GM19043 (cell line): ENCODE measurements around the gene ACP5.
"Not testable (repeated sequence)": the region's sequence is repeated elsewhere in the genome, so short reads cannot be mapped to it uniquely, and the experiment has no call there.

ENCODE experiments used
- ATAC-seq: cut with Tn5 transposase; IDR thresholded peaks from one replicate; pipeline ENCODE4 v1.9.1; 2021; ENCODE audit warnings: low read depth; ENCODE audit not compliant: unreplicated experiment

Gene ACP5

DNA sequence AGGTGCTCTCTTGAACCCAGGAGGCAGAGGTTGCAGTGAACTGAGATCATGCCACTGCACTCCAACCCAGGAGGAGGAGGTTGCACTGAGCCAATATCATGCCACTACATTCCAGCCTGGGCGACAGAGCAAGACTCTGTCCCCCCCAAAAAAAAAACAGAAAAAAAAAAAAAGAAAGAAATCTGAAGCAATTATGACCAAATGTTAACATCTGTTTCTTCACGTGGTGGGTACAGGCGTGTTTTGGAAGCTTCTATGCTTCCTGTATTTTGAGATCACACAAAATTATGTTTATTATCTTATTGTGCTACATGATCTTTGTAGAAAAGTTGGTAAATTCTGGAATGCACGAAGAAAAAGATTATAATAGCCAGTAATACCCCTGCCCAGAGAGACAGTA lies 2.7 kb upstream of the ACP5 start:
- ATAC-seq = no peak

DNA sequence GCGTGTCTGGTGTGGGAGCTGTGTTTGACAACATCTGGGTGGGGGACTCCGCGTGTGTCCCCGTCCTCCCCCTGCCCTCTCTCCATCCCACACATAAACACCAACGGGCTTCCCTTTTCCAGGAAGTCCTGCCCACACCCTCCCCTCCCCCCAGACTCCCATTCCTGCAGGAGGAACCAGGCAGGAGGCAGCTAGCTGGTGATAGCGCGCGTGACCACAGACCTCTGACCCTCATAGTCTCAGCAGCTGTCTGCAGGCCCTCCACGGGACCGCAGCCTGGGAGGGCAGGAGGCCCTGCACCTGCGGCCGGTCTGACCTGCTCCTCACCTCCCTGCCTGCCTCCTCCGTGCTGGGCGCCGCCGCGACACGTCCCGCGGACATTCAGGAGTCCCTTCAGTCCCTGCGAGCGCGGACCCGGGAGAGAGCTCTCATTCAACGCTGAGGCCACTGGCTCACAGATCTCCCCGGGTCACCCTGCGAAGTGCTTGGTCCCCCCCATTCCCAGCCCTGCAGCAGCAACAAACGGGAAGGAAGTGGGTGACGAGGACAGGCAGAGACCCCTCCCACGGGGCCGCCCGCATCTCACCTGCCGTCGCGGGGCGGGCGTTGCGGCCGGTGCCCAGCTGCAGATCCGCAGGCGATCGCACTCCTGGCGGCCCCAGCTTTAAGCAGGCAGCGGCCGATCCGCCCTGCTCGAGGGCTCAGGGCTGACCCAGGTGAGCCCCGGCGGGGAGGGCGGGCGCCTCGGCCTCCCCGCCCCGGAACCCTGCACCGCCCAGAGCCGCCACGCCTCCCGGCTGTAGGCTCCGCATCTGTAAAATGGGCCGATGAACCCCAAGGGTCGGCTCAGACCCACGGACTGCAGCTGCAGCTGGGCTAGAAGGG lies 1.1 kb upstream of the ACP5 start:
- no peak for ATAC-seq

- ATAC-seq = no peak
Observed at GRCh38 chr19:11576227-11576626, 1.2 kb downstream of the ACP5 start.

GRCh38 chr19:11574689-11575088 lies 2.8 kb downstream of the ACP5 start:
- no peak for ATAC-seq

DNA sequence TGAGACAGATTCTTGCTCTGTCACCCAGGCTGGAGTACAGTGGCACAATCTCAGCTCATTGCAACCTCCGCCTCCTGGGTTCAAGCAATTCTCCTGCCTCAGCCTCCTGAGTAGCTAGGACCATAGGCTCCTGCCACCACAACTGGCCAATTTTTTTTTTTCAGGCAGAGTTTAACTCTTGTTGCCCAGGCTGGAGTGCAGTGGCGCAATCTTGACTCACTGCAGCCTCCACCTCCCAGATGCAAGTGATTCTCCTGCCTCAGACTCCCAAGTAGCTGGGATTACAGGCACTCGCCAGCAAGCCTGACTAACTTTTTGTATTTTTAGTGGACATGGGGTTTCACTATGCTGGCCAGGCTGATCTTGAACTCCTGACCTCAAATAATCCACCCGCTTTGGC lies 3.7 kb downstream of the ACP5 start:
- not testable (repeated sequence) for ATAC-seq

DNA sequence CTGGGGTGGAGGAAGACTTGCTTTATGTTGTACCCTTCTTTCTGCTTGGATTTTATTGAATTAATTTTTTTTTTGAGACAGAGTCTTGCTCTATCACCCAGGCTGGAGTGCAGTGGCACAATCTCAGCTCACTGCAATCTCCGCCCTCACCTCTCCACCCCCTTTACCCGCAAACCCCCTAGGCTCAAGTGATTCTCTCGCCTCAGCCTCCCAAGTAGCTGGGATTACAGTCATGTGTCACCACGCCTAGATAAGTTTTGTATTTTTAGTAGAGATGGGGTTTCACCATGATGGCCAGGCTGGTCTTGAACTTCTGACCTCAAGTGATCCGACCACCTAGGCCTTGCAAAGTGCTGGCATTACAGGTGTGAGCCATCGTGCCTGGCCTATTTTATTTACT lies 4.1 kb downstream of the ACP5 start:
- ATAC-seq = not testable (repeated sequence)

GRCh38 chr19:11570039-11570462 lies 7.4 kb downstream of the ACP5 start:
- ATAC-seq = no peak

- ATAC-seq = no peak
Observed at GRCh38 chr19:11566164-11566563, 11.3 kb downstream of the ACP5 start.

DNA sequence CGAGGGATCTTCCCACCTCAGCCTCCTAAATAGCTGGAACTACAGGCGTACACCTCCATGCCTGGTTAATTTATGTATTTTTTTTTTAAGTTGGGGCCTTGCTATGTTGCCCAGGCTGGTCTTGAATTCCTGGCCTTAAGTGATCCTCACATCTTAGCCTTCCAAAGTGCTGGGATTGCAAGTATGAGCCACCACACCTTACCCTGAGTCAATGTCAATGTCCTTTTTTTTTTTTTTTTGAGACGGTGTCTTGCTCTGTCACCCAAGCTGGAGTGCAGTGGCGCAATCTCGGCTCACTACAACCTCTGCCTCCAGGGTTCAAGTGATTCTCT lies 11.8 kb downstream of the ACP5 start:
- not testable (repeated sequence) for ATAC-seq

DNA sequence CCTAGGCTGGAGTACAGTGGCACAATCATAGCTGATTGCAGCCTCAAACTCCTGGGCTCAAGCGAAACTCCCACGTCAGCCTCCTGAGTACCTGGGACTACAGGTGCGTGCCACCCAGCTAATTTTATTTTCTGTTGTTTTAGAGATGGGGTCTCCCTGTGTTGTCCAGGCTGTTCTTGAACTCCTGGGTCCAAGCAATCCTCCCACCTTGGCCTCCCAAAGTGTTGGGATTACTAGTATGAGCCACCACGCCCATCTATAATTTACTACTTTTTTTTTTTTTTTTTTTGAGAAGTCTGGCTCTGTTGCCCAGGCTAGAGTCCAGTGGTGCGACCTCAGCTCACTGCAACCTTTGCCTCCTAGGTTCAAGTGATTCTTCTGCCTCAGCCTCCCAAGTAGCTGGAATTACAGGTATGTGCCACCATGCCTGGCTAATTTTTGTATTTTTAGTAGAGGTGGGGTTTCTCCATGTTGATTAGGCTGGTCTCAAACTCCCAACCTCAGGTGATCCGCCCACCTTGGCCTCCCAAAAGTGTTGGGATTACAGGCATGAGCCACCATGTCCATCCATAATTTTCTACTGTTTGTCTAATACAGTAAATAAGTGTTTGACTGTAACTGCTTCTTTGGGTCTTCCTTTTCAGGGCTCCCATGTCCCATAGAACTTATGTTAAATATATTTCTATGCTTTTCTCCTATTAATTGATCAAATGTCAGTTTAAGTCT lies 13.2 kb downstream of the ACP5 start:
- not testable (repeated sequence) for ATAC-seq

- no peak for ATAC-seq
Observed at GRCh38 chr19:11563532-11563931, 13.9 kb downstream of the ACP5 start.

DNA sequence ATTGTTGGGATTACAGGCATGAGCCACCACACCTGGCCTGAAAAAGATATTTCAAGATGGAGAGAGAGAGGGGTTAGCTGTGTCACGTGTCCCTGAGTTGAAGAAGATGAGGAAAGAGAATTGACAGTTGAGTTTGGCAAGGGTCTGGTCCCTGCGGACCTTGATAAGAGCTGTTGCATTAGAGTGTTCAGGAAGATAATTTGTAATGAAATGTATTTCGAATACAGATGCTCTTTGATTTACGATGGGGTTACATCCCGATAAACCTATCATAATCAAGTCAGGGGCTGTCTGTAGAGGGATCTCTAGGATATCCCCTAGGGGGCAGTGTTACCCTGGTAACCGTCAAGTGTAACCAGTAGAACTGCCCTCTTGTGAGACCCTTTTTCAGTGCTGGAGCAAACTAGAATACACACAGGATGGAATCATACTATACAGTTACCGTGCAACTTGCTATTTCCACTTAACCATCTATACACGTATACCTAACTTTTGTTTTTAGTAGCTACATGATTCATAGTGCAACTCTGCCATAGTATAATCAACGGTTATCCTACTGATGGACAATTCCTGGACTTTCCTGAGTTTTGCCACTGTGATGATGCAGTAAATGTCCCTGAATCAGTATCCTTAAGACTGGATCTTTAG lies 16.9 kb downstream of the ACP5 start:
- ATAC-seq = no peak

DNA sequence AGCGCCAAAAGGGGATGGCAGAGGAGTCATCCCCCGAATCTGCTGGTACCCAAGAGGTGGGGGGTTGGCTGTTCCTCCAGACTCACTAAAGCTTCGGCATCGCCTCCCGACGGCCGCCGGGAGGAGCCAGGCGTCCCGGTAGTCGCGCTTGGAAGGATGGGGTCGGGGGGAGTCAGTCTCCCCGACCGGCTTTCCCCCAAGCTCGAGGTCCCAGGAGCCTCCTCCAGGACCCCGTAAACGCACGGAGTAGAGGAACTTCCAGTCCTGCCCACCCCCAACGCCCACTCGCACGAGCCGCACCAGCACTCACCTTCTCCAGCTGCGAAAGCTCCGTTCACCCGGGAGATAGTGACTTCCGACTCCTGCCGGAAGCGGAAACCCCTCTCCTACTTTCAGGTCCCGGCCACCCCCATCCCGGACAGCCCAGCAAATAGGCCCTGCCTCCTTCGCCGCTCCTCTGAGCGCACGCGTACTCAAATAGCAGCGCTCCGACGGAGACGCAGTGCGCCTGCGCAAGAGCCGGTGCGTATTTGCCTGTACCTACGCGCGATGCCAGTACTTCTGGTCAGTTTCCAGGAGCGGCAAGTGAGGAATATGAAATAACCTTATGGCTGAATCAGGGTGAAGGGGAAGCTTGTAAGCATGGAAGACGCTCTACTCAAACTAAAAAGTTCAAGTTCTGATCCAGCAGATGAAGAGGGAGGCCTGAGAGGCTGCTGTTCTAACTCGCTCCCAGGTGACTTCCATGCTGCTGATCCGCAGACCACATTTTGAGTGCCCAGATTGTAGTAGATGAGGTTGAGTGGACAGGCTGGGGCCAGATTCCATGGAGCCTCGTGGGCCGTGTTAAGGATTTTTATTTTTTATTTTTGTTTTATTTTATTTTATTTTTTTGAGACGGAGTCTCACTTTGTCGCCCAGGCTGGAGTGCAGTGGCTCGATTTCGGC lies 18.3 kb downstream of the ACP5 start, which contains the start of gene ELOF1:
TSS of gene ELOF1 (minus strand) at position 350 of the 948 bp plus-strand sequence. CDS start 4,883 bp downstream, outside the sequence.
- ATAC-seq = peak; percentile 60

DNA sequence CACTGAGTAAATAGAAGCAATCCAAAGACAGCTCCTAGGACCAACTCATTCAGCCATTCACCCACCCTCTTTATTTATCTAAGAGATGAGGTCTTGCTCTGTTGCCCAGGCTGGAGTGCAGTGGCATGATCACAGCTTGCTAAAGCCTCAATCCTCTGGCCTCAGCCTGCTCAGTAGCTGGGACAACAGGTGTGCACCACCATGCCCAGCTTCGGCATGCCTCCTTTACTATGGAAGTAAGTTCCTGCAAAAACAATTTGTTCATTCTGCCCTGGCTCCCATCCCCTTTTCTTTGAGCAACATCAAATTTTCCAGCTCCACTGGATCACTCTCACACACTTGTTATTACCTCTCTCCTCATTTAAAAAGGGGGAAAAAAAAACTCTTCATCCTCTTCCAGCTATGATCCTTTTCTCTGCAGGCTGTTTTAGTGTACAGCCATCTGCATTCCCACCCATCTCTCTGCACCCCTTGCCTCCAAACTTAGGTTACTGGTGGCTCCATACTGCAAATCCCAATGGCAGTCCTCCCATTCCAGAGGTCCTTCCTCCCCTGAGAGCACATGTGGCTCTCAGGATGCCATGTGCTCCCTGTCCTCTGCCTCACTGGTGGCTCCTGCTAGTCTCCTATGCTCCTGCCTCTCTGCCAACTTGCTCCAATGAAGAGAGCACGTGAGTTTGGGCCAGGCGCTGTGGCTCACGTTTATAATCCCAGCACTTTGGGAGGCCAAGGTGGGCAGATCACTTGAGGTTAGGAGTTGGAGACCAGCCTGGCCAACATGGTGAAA lies 20.6 kb downstream of the ACP5 start:
- no peak for ATAC-seq

DNA sequence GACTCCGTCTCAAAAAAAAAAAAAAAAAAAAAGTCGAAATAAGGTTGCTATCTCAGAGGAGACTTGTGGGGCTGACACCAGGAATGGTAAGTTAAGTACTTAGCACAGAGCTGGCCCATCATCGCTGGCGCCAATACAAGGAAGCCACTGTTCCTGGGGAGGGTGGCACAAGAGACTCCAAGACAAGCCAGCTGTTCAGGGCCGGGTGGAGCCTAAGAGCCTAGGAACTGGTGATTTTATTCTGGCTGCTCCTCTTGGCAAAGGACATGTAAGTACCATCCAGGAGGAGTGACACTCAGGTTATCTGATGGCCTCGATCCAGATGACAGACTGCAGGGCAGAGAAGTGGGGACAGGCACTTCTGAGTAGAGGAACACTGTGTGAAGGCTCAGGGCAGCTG lies 22.2 kb downstream of the ACP5 start:
- no peak for ATAC-seq

- no peak for ATAC-seq
Observed at GRCh38 chr19:11554160-11554559, 23.3 kb downstream of the ACP5 start.

DNA sequence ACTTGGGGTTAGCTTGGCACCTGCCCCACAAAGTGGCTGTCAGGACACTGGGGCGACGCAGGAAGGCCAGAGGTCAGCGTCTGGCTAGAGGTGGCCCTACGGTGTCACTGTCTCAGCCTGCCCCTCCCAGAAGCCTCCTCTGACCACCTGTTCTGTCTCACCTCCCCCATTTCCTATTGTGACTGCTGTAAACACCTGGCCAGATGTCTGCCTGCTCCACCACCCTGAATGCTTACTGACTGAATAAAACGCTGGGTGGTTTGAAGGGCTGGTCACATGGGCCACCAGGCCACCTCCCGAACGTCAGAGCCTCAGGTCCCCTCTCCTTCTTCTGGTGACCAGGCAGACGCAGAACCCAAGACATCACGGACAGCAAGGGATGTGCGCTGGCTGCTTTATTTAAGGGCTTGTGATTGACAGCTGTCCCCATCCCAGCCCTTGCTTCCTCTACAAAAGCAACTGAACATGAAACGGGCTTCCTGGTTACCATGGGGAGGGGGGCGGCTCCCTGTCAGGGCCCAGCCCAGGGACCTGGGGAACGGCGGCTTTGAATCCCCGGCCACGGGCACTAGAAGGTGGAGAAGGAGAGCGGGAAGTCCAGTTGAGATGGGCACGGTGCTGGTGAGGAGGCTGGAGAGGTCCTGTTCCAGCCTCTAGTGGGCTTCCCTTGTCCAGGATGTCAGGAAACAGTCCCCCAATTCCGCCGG lies 24.6 kb downstream of the ACP5 start:
- no peak for ATAC-seq

DNA sequence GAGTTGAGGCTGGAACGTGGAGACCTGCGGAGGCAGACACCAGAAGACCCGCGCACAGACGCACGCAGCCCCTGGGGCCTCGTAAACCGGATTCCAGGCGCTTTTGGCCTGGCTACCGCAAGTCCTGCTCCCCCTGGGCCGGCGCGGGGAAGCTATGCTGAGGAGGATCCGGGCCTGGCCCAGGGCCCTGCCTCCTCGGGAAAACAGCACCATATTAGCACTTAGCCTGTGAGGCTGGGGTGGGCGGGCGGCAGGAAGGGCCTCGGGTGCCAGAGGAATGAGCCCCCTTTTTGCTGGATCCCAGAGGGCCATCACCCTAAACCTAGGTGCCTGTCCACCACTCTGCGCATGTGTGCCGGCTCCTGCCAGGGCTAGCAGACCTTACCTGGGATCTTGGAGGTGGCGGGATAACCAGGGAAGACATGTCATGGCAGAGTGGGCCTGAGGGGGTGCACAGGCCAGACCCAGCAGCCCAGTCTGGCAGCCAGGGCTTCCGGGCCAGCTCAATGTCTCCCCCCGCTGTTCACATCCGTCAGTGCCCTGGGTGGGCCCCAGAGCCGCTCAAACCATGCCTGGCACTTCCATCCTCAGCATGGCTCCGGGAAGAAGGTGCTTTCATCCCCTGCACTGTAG lies 25.7 kb downstream of the ACP5 start:
- no peak for ATAC-seq
